Mesendoderm (in vitro differentiated cells): ENCODE data around the gene FBLN2.
"Not testable (repeated sequence)": the region's sequence is repeated elsewhere in the genome, so short reads cannot be mapped to it uniquely, and the experiment has no call there.

Source experiments
- DNase-seq: peaks from one replicate; pipeline ENCODE4 v3.0.0; 2013
- H2AK5ac ChIP-seq: 2 replicates; pipeline ENCODE4 v1.6.1; 2013; ENCODE audit warnings: low read length, inconsistent platforms
- H2BK120ac ChIP-seq: 2 replicates; pipeline ENCODE4 v1.6.1; 2013; ENCODE audit warnings: low read depth, mild to moderate bottlenecking, low read length, moderate library complexity, mixed read lengths
- H2BK15ac ChIP-seq: replicated peaks from 2 replicates; pipeline ENCODE4 v1.6.1; 2013; ENCODE audit warnings: low read depth, mild to moderate bottlenecking, moderate library complexity
- H2BK5ac ChIP-seq: 2 replicates; pipeline ENCODE4 v1.6.1; 2013; ENCODE audit warnings: low read length, inconsistent platforms
- H3K18ac ChIP-seq: 2 replicates; pipeline ENCODE4 v1.6.1; 2013; ENCODE audit warnings: mild to moderate bottlenecking, low read length, mixed read lengths
- H3K23ac ChIP-seq: one replicate; pipeline ENCODE4 v1.6.1; 2013; ENCODE audit warnings: low read length
- H3K27ac ChIP-seq: 2 replicates; pipeline ENCODE4 v1.5.1; 2013; ENCODE audit warnings: low read depth, mild to moderate bottlenecking, inconsistent platforms, low read length, moderate library complexity
- H3K27me3 ChIP-seq: 2 replicates; pipeline ENCODE4 v1.6.1; 2013; ENCODE audit warnings: low read length, control low read depth, mild to moderate bottlenecking, inconsistent platforms; ENCODE audit not compliant: insufficient read depth, poor library complexity
- H3K36me3 ChIP-seq: 2 replicates; pipeline ENCODE4 v1.6.1; 2013; ENCODE audit warnings: low read length, inconsistent platforms; ENCODE audit not compliant: control insufficient read depth, insufficient read depth
- H3K4ac ChIP-seq: one replicate; pipeline ENCODE4 v1.6.1; 2013; ENCODE audit warnings: low read depth, mild to moderate bottlenecking, low read length, moderate library complexity
- H3K4me1 ChIP-seq: 2 replicates; pipeline ENCODE4 v1.6.1; 2013; ENCODE audit warnings: low read depth, low read length, inconsistent platforms; ENCODE audit not compliant: control insufficient read depth
- H3K4me2 ChIP-seq: 2 replicates; pipeline ENCODE4 v1.6.1; 2013; ENCODE audit warnings: low read length
- H3K4me3 ChIP-seq: 2 replicates; pipeline ENCODE4 v1.5.1; 2013; ENCODE audit warnings: mild to moderate bottlenecking, low read length
- H3K56ac ChIP-seq: one replicate; pipeline ENCODE4 v1.6.1; 2013; ENCODE audit warnings: low read length
- H3K79me1 ChIP-seq: 2 replicates; pipeline ENCODE4 v1.6.1; 2013; ENCODE audit warnings: low read length, inconsistent platforms
- H3K79me2 ChIP-seq: 2 replicates; pipeline ENCODE4 v1.6.1; 2013; ENCODE audit warnings: mild to moderate bottlenecking, low read length; ENCODE audit not compliant: control insufficient read depth, insufficient read depth
- H3K9ac ChIP-seq: 2 replicates; pipeline ENCODE4 v1.6.1; 2013; ENCODE audit warnings: low read length, inconsistent platforms
- H4K5ac ChIP-seq: one replicate; pipeline ENCODE4 v1.6.1; 2013; ENCODE audit warnings: low read length
- H4K8ac ChIP-seq: one replicate; pipeline ENCODE4 v1.6.1; 2013; ENCODE audit warnings: low read depth, mild to moderate bottlenecking, control low read depth, low read length, moderate library complexity
- WGBS: extraction: QIAGEN DNeasy Blood & Tissue Kit; methylation state at CpG from one replicate; pipeline ENCODE4 v1.1.7; 2013; ENCODE audit warnings: low lambda C conversion rate, missing lambda C conversion rate; ENCODE audit not compliant: insufficient coverage; ENCODE audit errors: extremely low coverage; 5-methylcytosine and 5-hydroxymethylcytosine counted together

The FBLN2 gene

DNA sequence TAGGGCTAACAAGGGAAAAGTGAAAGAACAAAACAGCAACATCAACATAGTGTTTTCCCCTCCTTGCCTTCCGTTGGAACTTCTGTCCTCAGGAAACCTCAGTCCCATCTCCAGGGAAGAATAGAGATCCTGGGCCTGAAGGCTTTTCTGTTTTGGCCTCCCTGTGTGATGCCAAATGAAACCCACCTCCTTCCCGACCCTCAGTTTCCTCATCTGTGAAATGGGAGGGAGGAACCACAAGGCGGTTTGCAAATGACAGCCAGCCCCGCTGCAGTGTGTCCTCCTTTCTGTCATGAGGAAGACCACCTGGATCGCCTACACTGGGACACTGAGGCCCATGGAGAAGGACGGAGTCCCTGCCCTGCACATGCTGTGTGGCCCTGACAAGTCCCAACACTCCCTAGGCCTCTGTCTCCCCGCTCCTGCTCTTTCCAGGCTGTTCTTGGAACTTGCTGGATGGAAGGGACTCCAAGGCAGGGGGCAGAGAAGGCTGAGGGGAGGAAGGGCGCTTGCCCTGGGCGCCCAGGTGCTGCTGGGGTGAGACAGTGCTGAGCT lies 28.5 kb upstream of the FBLN2 start:
- Histone ChIP-seq H3K27ac (no peak overlapping the region), H3K18ac (no peak overlapping the region), H3K79me1 (no peaks in the 10 kb centered on the region), H3K4me2 (no peak overlapping the region), H4K5ac (no peak overlapping the region), H3K79me2 (no peaks in the 10 kb centered on the region), H2BK120ac (no peak overlapping the region), H3K36me3 (no peaks in the 10 kb centered on the region), H3K9ac (no peak overlapping the region), H3K4ac (no peak overlapping the region), H2BK15ac (no peak overlapping the region), H3K56ac (no peak overlapping the region), H3K4me1 (no peaks in the 10 kb centered on the region), H3K23ac (no peak overlapping the region), H3K27me3 (no peaks in the 10 kb centered on the region), H4K8ac (no peak overlapping the region), H2AK5ac (no peak overlapping the region), H3K4me3 (no peak overlapping the region), H2BK5ac (no peak overlapping the region)
- no CpG with 5 or more reads among the region's 9 CpGs for WGBS
- no peak for DNase-seq

DNA sequence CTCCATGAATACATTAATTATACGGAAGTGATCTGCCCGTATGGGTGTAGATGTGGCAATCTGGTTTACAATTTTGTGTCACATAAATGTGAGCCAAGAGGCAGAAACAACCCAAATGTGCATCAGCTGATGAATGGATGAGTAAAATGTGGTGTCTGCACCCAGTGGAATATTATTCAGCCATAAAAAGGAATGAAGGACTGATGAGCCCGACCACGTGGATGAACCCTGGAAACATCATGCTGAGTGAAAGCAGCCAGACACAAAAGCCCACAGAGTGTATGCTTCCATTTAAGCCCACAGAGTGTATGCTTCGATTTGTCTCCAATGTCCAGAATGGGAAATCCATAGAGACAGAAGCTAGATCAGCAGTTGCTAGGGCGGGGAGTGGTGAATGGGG lies 27.6 kb upstream of the FBLN2 start:
- Histone ChIP-seq H3K18ac (no peak overlapping the region), H2BK15ac (no peak overlapping the region), H3K4me3 (no peak overlapping the region), H3K23ac (no peak overlapping the region), H2BK120ac (no peak overlapping the region), H3K9ac (no peak overlapping the region), H3K4me1 (no peaks in the 10 kb centered on the region), H3K79me1 (no peaks in the 10 kb centered on the region), H2BK5ac (no peak overlapping the region), H4K8ac (no peak overlapping the region), H3K4ac (no peak overlapping the region), H4K5ac (no peak overlapping the region), H3K79me2 (no peaks in the 10 kb centered on the region), H3K27me3 (no peaks in the 10 kb centered on the region), H3K4me2 (no peak overlapping the region), H3K27ac (no peak overlapping the region), H3K36me3 (no peaks in the 10 kb centered on the region), H2AK5ac (no peak overlapping the region), H3K56ac (no peak overlapping the region)
- WGBS, result no CpG with 5 or more reads among the region's 6 CpGs
- DNase-seq, result no peak

DNA sequence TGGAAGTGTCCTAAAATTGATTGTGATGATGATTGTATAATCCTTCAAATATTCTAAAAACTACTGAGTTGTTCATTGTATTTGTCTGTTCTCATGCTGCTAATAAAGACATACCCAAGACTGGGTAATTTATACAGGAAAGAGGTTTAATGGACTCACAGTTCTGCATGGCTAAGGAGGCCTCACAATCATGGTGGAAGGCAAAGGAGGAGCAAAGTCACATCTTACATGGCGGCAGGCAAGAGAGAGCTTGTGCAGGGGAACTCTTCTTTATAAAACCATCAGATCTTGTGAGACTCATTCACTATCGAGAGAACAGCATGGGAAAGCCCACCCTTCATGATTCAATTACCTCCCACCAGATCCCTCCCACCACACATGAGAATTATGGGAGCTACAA lies 27.2 kb upstream of the FBLN2 start:
- not testable (repeated sequence) for H3K36me3 ChIP-seq, H3K27ac ChIP-seq, H2BK5ac ChIP-seq, H3K4ac ChIP-seq, H3K4me2 ChIP-seq, H3K4me1 ChIP-seq, DNase-seq, H3K9ac ChIP-seq, H3K4me3 ChIP-seq, H3K23ac ChIP-seq, H3K27me3 ChIP-seq, H4K5ac ChIP-seq, H3K79me2 ChIP-seq, H4K8ac ChIP-seq, H3K79me1 ChIP-seq, H2AK5ac ChIP-seq, H3K56ac ChIP-seq, H3K18ac ChIP-seq, H2BK15ac ChIP-seq, H2BK120ac ChIP-seq
- WGBS, result no CpG with 5 or more reads among the region's 2 CpGs

DNA sequence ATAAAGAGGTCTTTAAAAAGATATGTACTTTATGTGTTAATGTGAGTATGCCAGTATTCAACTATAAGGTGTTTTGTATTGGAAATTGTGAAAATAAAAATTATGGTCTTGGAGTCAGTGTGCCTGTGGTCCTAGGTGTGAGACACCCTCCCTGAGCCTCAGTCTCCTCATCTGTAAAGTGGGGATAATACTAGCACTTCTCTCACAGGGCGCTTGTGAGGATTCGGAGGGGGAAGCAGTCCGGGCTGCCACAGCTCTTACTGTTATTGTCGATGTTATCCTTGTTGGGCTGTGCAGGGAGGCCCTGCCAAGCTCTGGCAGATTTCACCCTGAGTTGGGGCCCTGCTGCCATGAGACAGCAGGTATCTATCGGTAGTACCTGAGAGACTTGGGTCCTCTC lies 26.7 kb upstream of the FBLN2 start:
- no CpG with 5 or more reads among the region's 5 CpGs for WGBS
- DNase-seq, result no peak

DNA sequence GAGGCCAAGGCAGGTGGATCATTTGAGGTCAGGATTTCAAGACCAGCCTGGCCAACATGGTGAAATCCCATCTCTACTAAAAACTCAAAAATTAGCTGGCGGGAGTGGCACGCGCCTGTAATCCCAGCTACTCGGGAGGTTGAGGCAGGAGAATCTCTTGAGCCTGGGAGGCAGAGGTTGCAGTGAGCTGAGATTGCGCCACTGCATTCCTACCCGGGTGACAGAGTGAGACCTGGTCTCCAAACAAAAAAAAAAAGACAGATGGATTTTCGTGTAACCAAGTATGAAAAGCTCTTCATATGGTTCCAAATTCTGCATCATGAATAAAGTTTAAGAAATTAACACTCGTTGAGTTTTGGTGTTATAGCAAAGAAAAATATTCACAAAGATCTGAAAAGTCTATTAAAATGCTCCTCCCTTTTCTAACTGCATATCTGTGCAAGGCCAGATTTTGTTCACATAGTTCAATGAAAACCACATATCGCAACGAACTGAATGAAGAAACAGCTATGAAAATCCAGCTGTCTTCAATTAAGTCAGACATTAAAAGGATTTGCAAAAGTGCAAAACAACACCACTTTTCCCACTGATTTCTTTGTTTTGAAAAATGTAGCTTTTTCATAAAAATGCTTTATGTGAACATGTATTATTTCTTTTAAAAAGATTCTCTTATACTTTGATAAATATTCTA lies 23.8 kb upstream of the FBLN2 start:
- no CpG with 5 or more reads among the region's 10 CpGs for WGBS

More for the DNA sequence above, 26.7 kb upstream of the FBLN2 start:
- Histone ChIP-seq H3K27me3 (no peaks in the 10 kb centered on the region), H3K56ac (no peak overlapping the region), H2BK120ac (no peak overlapping the region), H3K4me2 (no peak overlapping the region), H3K36me3 (no peaks in the 10 kb centered on the region), H4K5ac (no peak overlapping the region), H3K4ac (no peak overlapping the region), H3K4me1 (no peaks in the 10 kb centered on the region), H3K18ac (no peak overlapping the region), H2AK5ac (no peak overlapping the region), H4K8ac (no peak overlapping the region), H3K4me3 (no peak overlapping the region), H3K27ac (no peak overlapping the region), H3K79me2 (no peaks in the 10 kb centered on the region), H3K23ac (no peak overlapping the region), H2BK15ac (no peak overlapping the region), H3K79me1 (no peaks in the 10 kb centered on the region), H2BK5ac (no peak overlapping the region), H3K9ac (no peak overlapping the region)

More for the DNA sequence above, 23.8 kb upstream of the FBLN2 start:
- Histone ChIP-seq H4K5ac (no peak overlapping the region), H3K4me2 (no peak overlapping the region), H3K79me2 (no peaks in the 10 kb centered on the region), H4K8ac (no peak overlapping the region), H3K27ac (no peak overlapping the region), H3K4ac (no peak overlapping the region), H3K27me3 (no peaks in the 10 kb centered on the region), H3K79me1 (no peaks in the 10 kb centered on the region), H2AK5ac (no peak overlapping the region), H3K18ac (no peak overlapping the region), H3K9ac (no peak overlapping the region), H3K23ac (no peak overlapping the region), H3K4me1 (no peaks in the 10 kb centered on the region), H2BK5ac (no peak overlapping the region), H3K36me3 (no peaks in the 10 kb centered on the region), H2BK15ac (no peak overlapping the region), H2BK120ac (no peak overlapping the region), H3K56ac (no peak overlapping the region), H3K4me3 (no peak overlapping the region)
- no peak for DNase-seq
